ENCODE results near the gene CRYGD. TPM values are rescaled to one million over a fixed set of nuclear protein-coding genes. Genes with fewer than 3 reads are reported as not detected.
"Not testable (repeated sequence)": the region's sequence is repeated elsewhere in the genome, so short reads cannot be mapped to it uniquely, and the experiment has no call there.

Gene CRYGD
- total RNA-seq (2014; rRNA removed; shearing (Covaris generic)), result 5.2 and 5.5 TPM in 2 replicates

DNA sequence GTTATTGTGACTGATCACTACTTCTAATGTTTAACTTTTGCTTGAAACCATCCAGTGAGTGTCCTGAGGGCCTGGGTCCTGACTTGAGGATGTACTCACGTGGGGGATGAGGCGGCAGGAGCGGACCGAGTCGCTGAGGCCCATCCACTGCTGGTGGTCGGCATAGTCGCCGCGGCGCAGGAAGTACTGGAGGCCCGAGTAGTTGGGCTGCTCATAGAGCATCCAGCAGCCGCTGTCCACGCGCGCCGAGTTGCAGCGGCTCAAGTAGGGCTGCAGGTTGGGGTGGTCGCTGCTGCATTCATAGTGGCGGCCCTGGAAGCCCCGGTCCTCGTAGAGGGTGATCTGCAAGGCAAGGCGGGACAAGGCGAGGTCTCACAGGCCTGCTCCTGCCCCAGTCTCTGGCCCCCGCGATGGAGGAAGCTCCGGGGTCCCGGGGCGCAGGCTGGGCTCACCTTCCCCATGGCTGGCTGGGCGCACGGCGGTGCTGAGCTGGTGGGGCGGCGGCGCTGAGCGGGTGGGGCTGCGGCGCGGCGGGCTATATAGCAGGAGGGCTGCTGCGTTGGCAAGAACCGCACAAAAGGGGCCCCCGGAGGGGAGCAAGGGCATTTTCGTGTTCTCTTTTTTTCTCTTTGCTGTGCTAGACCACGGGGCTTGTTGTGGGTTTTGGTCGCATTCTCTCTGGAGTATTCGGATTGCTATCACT, at the start of gene CRYGD:
CRYGD (minus strand) TSS at position 512 of the 703 bp plus-strand sequence; CDS start at position 461, 51 bp downstream.
- not testable (repeated sequence) for DNase-seq; H3K27me3 ChIP-seq (ENCODE audit: control insufficient read depth, insufficient read depth, low read length)
- peak within 1 kb of the TSS; percentile 37 for H3K4me3 ChIP-seq (ENCODE audit: insufficient read depth, low read depth, low read length)

DNA sequence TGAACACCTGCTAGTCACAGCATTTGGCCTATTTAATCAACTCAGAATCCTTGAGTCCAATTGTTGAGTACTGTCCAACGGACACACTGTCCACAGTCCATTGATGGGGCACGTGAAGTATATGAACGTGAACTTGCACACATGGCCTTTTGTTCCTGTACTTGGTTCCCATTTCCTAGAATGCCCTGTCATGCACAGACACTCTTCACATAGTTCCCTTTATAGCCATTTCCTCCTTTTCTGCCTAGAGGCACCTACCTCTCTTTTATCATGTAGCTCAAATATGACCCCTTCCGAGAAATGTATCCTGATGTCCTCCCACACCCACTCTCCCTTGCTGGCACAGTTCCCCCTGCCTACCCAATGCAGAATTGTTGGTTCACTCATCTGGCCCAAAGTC, 47.8 kb upstream of the CRYGD start:
- no peaks in the 10 kb centered on the region; the same call in 1 of the 2 replicates for H3K27me3 ChIP-seq (ENCODE audit: control insufficient read depth, insufficient read depth, low read length)
- no peaks in the 10 kb centered on the region for H3K36me3 ChIP-seq (replicated peaks; ENCODE audit: control insufficient read depth, insufficient read depth, low read length)
- no peak for DNase-seq
- no peak overlapping the region for H3K4me3 ChIP-seq (ENCODE audit: insufficient read depth, low read depth, low read length)

More for the DNA sequence above, at the start of gene CRYGD:
- not testable (repeated sequence) for H3K36me3 ChIP-seq (replicated peaks; ENCODE audit: control insufficient read depth, insufficient read depth, low read length)

DNA sequence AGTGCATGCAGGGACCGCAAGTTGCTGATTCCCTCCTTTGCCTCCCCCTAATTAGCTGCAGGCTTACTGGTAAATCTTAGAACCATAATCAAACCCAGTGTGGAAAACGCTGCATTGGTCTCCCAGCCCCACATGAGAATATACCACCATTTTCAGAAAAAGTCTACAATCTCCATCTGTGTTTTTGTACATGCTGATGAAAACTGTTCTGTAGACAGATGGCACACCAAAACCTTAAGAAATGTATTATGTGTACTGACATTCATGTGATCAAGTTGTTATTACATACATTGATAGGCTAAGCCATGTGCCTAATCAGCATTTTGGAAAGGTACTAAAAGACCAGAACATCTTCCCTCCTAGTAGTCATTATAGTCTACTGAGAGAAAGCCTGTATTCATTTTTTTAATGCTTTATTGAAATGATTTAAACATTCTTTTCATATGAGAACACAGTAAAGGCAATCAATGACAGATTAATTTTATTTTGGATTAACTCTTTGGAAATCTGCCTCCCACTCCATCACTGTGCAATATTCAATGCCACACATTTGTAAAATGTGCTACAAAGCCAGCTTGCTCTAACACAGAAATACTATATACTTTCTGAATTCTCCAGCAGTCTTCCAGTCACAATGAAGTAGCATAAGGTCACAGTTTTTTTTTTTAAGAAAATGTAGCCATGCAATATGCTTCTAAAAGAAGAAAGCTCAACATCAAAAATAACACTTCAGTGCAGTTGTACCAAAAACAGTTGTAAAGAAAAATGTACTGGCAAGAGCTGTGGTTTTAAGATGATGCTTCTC, 40.8 kb upstream of the CRYGD start:
- no peaks in the 10 kb centered on the region for H3K36me3 ChIP-seq (replicated peaks; ENCODE audit: control insufficient read depth, insufficient read depth, low read length)
- H3K4me3 ChIP-seq (ENCODE audit: insufficient read depth, low read depth, low read length), result no peak overlapping the region
- H3K27me3 ChIP-seq (ENCODE audit: control insufficient read depth, insufficient read depth, low read length), result no peaks in the 10 kb centered on the region
- DNase-seq, result no peak

DNA sequence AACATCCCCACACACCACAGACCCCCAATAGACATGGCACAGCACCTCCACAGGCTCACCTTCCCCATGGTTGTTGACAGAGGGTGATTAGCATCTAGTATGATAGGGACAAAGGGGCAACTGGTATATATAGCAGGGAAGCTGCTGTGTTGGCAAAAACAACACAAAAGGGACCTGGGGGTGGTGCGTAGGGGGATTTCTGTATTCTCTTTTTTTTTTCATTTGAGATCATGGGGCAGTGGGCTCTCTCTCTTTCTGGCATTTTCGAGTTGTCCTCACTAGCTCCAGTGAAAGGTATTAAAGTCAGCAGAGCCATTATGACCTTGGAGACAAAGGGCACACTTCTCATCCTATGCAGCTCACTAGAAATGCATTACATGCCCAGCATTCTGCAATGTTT, 39.2 kb upstream of the CRYGD start, which contains the start of gene CRYGA:
CRYGA (minus strand) TSS at position 101 of the 400 bp plus-strand sequence; CDS start at position 68, 33 bp downstream.
- Histone ChIP-seq H3K36me3 (replicated peaks; ENCODE audit: control insufficient read depth, insufficient read depth, low read length) (no peaks in the 10 kb centered on the region), H3K4me3 (ENCODE audit: insufficient read depth, low read depth, low read length) (no peak within 1 kb of the TSS), H3K27me3 (ENCODE audit: control insufficient read depth, insufficient read depth, low read length) (no peaks in the 10 kb centered on the region)
- DNase-seq, result no peak

DNA sequence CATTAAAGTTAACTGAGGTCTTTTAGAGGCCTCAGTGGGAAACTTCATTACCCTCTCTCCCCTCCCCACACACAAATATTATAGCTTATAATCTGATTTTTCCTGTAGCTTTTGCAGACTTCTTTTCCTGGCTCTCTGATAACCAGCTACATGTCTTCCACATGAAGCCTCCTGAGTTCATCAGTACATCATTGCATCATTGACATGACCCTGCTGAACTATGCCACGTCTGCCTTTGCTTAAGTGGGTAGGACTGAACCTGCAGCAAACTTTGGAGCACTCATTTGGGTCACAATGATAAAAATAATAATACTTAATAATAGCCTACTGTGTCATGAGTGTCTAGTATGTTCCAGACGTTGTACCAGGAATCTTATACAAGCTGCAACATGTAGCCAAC, 32.1 kb upstream of the CRYGD start:
- DNase-seq, result no peak
- no peaks in the 10 kb centered on the region for H3K36me3 ChIP-seq (replicated peaks; ENCODE audit: control insufficient read depth, insufficient read depth, low read length)

DNA sequence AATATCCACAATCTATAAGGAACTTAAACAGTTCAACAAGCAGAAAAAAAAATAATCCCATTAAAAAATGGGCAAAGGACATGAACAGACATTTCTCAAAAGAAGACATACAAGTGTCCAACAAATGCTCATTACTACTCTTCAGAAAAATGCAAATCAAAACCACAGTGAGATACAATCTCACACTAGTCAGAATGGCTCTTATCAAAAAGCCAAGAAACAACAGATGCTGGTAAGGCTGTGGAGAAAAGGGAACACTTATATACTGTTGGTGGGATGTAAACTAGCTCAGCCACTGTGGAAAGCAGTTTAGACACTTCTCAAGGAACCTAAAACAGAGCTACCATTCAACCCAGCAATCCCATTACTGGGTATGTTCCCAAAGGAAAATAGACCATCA, 28.8 kb upstream of the CRYGD start:
- DNase-seq, result no peak
- no peaks in the 10 kb centered on the region for H3K36me3 ChIP-seq (replicated peaks; ENCODE audit: control insufficient read depth, insufficient read depth, low read length)
- no peaks in the 10 kb centered on the region for H3K27me3 ChIP-seq (ENCODE audit: control insufficient read depth, insufficient read depth, low read length)
- H3K4me3 ChIP-seq (ENCODE audit: insufficient read depth, low read depth, low read length), result no peak overlapping the region

More for the DNA sequence above, 32.1 kb upstream of the CRYGD start:
- no peaks in the 10 kb centered on the region for H3K27me3 ChIP-seq (ENCODE audit: control insufficient read depth, insufficient read depth, low read length)
- no peak overlapping the region for H3K4me3 ChIP-seq (ENCODE audit: insufficient read depth, low read depth, low read length)

DNA sequence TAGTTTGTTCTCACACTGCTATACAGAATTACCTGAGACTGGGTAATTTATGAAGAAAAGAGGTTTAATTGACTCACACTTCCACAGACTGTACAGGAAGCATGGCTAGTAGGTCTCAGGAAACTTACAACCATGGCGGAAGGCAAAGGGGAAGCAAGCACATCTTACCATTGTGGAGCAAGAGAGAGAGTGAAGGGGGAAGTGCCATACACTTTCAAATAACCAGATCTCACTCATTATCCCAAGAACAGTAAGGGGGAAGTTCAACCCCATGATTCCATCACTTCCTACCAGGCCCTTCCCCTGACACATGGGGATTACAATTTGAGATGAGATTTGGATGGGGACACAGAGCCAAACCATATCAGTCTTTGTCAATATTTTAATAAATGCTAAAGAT, 26.6 kb upstream of the CRYGD start:
- DNase-seq, result no peak
- H3K36me3 ChIP-seq (replicated peaks; ENCODE audit: control insufficient read depth, insufficient read depth, low read length), result no peaks in the 10 kb centered on the region
- no peaks in the 10 kb centered on the region for H3K27me3 ChIP-seq (ENCODE audit: control insufficient read depth, insufficient read depth, low read length)
- no peak overlapping the region for H3K4me3 ChIP-seq (ENCODE audit: insufficient read depth, low read depth, low read length)

DNA sequence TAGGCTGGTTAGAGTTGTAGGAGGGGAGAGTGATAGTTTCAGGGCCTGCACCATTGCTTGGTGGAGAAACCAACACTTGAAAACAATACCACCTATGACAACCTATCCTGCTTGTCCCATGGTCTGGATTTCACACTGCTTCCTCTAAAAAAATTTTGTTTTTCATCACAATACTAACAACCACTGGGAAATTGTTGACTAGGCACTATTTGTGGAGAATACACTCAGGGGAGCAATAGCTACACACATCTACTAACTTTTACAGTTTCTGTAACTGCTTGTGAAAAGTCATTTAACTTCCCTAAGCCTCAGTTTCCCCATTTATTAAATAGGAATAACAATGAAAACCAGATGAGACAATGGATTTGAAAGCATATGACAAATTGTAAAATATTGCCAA, 25.8 kb upstream of the CRYGD start:
- no peaks in the 10 kb centered on the region for H3K36me3 ChIP-seq (replicated peaks; ENCODE audit: control insufficient read depth, insufficient read depth, low read length)
- H3K4me3 ChIP-seq (ENCODE audit: insufficient read depth, low read depth, low read length), result no peak overlapping the region
- no peak for DNase-seq
- no peaks in the 10 kb centered on the region for H3K27me3 ChIP-seq (ENCODE audit: control insufficient read depth, insufficient read depth, low read length)

DNA sequence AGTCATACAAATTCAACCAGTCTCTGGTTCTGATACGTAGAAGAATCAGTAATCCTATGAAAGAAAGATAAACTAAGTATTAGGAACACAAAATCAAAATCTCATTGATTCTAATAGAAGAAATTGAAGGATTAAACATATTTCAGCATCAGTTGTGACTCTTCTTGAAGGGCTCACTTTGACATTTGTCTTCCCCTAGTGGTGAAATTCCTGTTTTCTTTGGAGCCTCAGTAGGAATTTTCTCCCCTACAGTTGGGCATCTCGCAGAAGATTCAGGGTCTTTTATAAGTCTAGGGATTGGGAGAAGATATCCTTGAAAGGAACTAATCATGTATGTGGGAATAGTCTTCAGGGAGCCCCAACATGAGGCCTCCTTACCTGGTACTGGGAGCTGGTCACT, 24.5 kb upstream of the CRYGD start:
- no peaks in the 10 kb centered on the region for H3K27me3 ChIP-seq (ENCODE audit: control insufficient read depth, insufficient read depth, low read length)
- H3K36me3 ChIP-seq (replicated peaks; ENCODE audit: control insufficient read depth, insufficient read depth, low read length), result no peaks in the 10 kb centered on the region
- peak; percentile 29 for DNase-seq
- no peak overlapping the region for H3K4me3 ChIP-seq (ENCODE audit: insufficient read depth, low read depth, low read length)

DNA sequence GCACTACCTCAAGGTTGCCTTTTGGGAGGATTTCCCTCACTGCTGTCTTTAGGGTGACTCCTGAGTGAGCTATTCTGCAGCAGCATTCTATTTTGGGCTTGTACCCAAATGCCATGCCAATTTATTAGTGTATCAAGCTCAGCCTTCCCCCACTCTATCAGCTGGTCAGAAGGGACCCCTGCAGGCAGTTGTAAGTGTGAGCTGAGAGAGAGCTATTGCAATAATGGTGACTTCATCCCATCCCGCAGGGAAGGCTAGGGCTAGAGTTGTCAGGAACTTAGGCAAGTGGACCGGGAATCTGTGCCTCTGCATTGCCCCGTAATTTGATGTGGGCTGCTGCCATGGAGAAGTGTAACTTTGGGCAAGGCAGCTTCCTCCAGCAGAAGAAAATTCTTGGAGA, 23.4 kb upstream of the CRYGD start:
- no peaks in the 10 kb centered on the region for H3K36me3 ChIP-seq (replicated peaks; ENCODE audit: control insufficient read depth, insufficient read depth, low read length)
- H3K27me3 ChIP-seq (ENCODE audit: control insufficient read depth, insufficient read depth, low read length), result no peaks in the 10 kb centered on the region
- no peak for DNase-seq
- no peak overlapping the region for H3K4me3 ChIP-seq (ENCODE audit: insufficient read depth, low read depth, low read length)

DNA sequence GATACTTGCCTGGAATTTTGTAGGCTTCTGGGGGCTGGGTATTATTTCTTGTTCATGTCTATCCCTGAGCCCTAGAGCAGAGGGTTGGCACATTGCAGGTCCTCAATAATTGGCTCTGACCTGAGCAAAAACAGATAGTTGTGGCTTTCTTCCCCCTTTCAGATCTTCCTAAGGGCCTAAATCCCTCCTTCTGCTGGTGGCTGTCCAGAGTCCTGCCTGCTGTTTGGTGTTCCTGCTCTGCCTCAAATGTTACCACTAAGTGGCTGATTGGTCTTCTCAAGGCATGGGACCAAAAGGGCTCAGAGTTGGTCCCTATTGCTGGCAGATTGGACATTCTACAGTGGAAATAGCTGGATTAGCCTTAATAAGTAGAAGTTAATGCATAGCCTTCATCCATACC, 22.7 kb upstream of the CRYGD start:
- DNase-seq, result no peak
- Histone ChIP-seq H3K36me3 (replicated peaks; ENCODE audit: control insufficient read depth, insufficient read depth, low read length) (no peaks in the 10 kb centered on the region), H3K4me3 (ENCODE audit: insufficient read depth, low read depth, low read length) (no peak overlapping the region), H3K27me3 (ENCODE audit: control insufficient read depth, insufficient read depth, low read length) (no peaks in the 10 kb centered on the region)

DNA sequence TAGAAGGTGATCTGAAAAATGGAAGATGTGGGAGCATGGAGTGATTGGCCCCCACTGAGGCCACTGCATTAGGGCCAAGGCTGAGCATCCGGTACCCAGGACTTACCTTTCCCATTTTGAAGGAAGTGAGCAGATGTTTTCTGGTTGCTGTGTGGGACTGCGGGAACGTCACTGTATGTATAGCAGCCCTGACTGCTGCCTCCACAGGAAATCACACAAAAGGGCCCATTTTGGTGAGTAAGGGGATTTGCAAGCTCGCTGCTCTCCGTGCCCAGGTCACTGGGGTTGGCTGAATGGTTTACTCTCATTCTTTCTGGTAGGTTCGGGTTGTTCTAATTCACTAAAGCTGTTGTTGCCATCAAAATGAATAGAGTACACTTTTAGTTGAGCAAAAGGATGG, 21.7 kb upstream of the CRYGD start, which contains the start of gene CRYGB:
CRYGB (minus strand) TSS at position 153 of the 400 bp plus-strand sequence; CDS start at position 115, 38 bp downstream.
- Histone ChIP-seq H3K27me3 (ENCODE audit: control insufficient read depth, insufficient read depth, low read length) (no peaks in the 10 kb centered on the region), H3K4me3 (ENCODE audit: insufficient read depth, low read depth, low read length) (no peak within 1 kb of the TSS)
- DNase-seq, result no peak

DNA sequence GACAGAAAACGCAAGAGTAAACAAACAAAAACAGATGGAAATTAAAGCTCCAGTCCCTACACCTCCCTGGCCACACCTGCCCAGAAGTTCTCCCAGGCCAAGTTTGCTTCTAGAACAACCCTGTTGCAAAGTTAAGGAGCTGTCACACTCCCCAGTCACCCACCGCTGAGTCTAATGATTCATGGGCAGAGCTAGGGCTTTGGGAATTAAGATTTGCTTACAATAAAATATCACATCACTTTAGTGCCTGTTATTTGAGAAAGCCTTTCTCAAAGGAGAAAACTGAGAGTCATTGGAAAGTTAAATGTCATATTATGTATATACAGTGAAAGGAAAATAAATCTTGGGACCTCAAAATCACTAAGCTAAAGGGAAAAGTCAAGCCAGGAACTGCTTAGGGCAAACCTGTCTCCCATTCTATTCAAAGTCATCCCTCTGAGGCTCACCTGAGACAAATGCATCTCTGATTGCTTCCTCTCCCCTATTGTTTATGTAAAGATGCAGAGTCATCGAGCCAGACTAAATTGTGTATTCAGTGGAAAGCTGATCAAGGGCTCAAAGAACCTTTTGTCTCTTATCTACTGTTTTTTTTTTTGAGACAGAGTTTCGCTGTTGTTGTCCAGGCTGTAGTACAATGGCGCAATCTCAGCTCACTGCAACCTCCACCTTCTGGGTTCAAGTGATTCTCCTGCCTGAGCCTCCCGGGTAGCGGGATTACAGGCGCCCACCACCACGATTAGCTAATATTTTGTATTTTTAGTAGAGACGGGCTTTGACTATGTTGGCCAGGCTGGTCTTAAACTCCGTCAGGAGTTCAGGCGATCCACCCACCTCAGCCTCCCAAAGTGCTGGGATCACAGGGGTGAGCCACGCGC, 18.8 kb upstream of the CRYGD start:
- DNase-seq, result no peak
- Histone ChIP-seq H3K27me3 (ENCODE audit: control insufficient read depth, insufficient read depth, low read length) (no peaks in the 10 kb centered on the region), H3K4me3 (ENCODE audit: insufficient read depth, low read depth, low read length) (no peak overlapping the region), H3K36me3 (replicated peaks; ENCODE audit: control insufficient read depth, insufficient read depth, low read length) (no peaks in the 10 kb centered on the region)

More for the DNA sequence above, 21.7 kb upstream of the CRYGD start, which contains the start of gene CRYGB:
- H3K36me3 ChIP-seq (replicated peaks; ENCODE audit: control insufficient read depth, insufficient read depth, low read length), result no peaks in the 10 kb centered on the region

DNA sequence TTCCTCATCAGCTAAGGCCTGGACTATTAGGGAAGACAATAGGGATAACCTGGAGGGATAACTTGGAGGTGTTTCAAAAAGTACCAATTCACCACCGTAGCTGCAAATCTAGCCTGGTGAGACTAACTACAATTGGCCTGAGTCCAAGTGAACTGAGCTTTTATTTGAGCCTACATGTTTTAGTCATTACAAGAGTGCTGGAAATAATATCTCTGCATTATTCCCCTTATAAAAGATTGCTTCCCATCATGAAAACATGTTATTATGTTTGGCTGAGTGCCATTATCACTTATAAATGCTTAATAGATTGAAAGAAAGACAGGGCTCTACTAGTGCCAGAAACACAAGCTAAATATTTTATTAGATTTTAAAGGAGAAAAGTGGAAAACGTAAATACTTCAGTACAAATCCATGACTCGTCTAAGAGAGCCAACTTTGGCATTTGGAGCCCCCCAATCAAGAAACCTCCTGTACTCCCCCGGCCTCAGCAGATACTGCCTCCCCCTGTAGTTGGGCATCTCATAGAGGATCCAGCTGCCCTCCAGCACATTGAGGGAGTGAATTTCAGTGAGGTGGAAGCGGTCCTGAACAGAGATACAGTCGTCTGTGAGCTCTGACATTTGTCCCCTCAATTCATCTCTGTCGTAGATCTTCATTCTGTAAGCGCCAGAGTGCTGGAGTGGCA, 18.1 kb upstream of the CRYGD start:
- no peaks in the 10 kb centered on the region for H3K36me3 ChIP-seq (replicated peaks; ENCODE audit: control insufficient read depth, insufficient read depth, low read length)
- no peak overlapping the region for H3K4me3 ChIP-seq (ENCODE audit: insufficient read depth, low read depth, low read length)
- no peaks in the 10 kb centered on the region for H3K27me3 ChIP-seq (ENCODE audit: control insufficient read depth, insufficient read depth, low read length)
- DNase-seq, result no peak

Data from H7 (cell line).